PC-9 (cell line): ENCODE data around the gene ZNF672. TPM values are rescaled to one million over a fixed set of nuclear protein-coding genes. Genes with fewer than 3 reads are reported as not detected.

Experiments used
- BruUV-seq: library from RNA; stranded (reverse); fragments of 400-500 nt; replicated peaks from 2 replicates; lab custom pipeline; 2021; lab: Mats Ljungman, UMichigan
- CTCF ChIA-PET: fragments of 300-600 bp; sonication (Branson Sonifier 250); formaldehyde crosslinking; loops from one replicate; lab custom pipeline; 2022; ENCODE audit warnings: antibody characterized with exemption; lab: Charles Lee
- POLR2A ChIA-PET: fragments of 300-600 bp; sonication (Branson Sonifier 250); formaldehyde crosslinking; loops from one replicate; lab custom pipeline; 2022; ENCODE audit warnings: antibody characterized with exemption; ENCODE audit not compliant: unreplicated experiment; lab: Charles Lee
- DNase-seq, 2 experiments: peaks; one replicate each; pipeline versions ENCODE4 v3.0.0 to v3.0.0-alpha.2; 2015 to 2022; ENCODE audit warnings: mixed read lengths in 1 of 2
- H2AFZ ChIP-seq: fragments of 200-600 bp; sonication (generic); 2 replicates; pipeline ENCODE4 v1.8.1; 2017; ENCODE audit warnings: antibody characterized with exemption
- H3F3A ChIP-seq: fragments of 200-600 bp; sonication (generic); 2 replicates; pipeline ENCODE4 v1.8.1; 2017; ENCODE audit warnings: antibody characterized with exemption, mild to moderate bottlenecking, low read depth; ENCODE audit not compliant: insufficient read depth
- H3K27ac ChIP-seq: fragments of 200-600 bp; sonication (generic); 2 replicates; pipeline ENCODE4 v1.6.1; 2016; ENCODE audit warnings: mixed run types
- H3K27me3 ChIP-seq: fragments of 200-600 bp; sonication (generic); 2 replicates; pipeline ENCODE4 v1.6.1; 2016; ENCODE audit warnings: low read depth, mixed run types; ENCODE audit not compliant: insufficient read depth
- H3K36me3 ChIP-seq: fragments of 200-600 bp; sonication (generic); 2 replicates; pipeline ENCODE4 v1.6.1; 2016; ENCODE audit warnings: low read depth, mixed run types
- H3K4me1 ChIP-seq: fragments of 200-600 bp; sonication (generic); replicated peaks from 2 replicates; pipeline ENCODE4 v1.6.1; 2016; ENCODE audit warnings: mixed run types; ENCODE audit not compliant: insufficient read depth
- H3K4me2 ChIP-seq: fragments of 200-600 bp; sonication (generic); 2 replicates; pipeline ENCODE4 v1.6.1; 2017; ENCODE audit warnings: mixed run types
- H3K4me3 ChIP-seq: fragments of 200-600 bp; sonication (generic); 2 replicates; pipeline ENCODE4 v1.6.1; 2016; ENCODE audit warnings: mixed run types
- H3K79me2 ChIP-seq: fragments of 200-600 bp; sonication (generic); 2 replicates; pipeline ENCODE4 v1.6.1; 2017; ENCODE audit warnings: low read depth, mixed run types
- H3K9me2 ChIP-seq: fragments of 200-600 bp; sonication (generic); 2 replicates; pipeline ENCODE4 v1.8.1; 2017; ENCODE audit warnings: mild to moderate bottlenecking; ENCODE audit not compliant: insufficient read depth
- H3K9me3 ChIP-seq: fragments of 200-600 bp; sonication (generic); 2 replicates; pipeline ENCODE4 v1.8.1; 2016; ENCODE audit warnings: low read depth; ENCODE audit not compliant: insufficient read depth
- H4K20me1 ChIP-seq: fragments of 200-600 bp; sonication (generic); 2 replicates; pipeline ENCODE4 v1.8.1; 2017; ENCODE audit not compliant: insufficient read depth
- EZH2 ChIP-seq: fragments of 200-600 bp; sonication (generic); IDR thresholded peaks from 2 replicates; pipeline ENCODE4 v1.8.0; 2017; ENCODE audit warnings: antibody characterized with exemption, low read depth
- intact Hi-C: fragments of 100-400 bp; cut with micrococcal nuclease; formaldehyde crosslinking; loops from one replicate; pipeline ENCODE4 v1.10.0; 2022; ENCODE audit not compliant: unreplicated experiment
- total RNA-seq: library from RNA; stranded (reverse); gene quantifications from 2 replicates; pipeline ENCODE4 v1.2.3, GENCODE V29; 2021
- TF ChIP-seq, protein P1 (sequence below): fragments of 200-600 bp; sonication (generic); conservative IDR thresholded peaks from 2 replicates; pipeline ENCODE4 v1.6.1; 2017; ENCODE audit warnings: mixed run types, antibody characterized with exemption, mild to moderate bottlenecking, moderate library complexity

Gene ZNF672
- total RNA-seq, 1 experiment from 2014 or later, result 24.7 TPM

DNA sequence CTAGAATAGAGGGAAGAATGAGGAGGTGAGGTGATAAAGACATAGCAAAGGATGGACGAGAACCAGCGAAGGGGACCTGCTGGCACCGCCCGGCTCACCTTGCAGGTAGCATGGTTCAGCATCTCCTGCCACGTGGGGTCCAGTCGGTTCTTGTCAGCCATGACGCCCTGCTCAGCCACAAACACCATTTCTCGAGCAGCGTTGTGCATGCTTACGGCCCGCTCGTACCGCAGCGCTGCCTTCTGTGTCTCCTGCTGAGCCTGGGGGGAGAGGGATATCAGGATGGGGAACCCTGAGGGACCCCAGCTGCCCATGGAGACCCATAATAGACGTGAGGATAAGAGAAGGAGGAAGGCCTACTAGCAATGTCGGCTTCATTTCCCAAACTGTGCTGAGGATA, 23.7 kb upstream of the ZNF672 start:
- ChIA-PET CTCF (no interaction called here), POLR2A (no interaction called here)
- no peaks in the 10 kb centered on the region for H4K20me1 ChIP-seq
- H3K9me3 ChIP-seq, result no peaks in the 10 kb centered on the region
- BruUV-seq, result no TSS peak
- H3K36me3 ChIP-seq, result no peaks in the 10 kb centered on the region
- H3K27me3 ChIP-seq, result no peaks in the 10 kb centered on the region
- H3K4me1 ChIP-seq, result no peaks in the 10 kb centered on the region
- no peak overlapping the region for H2AFZ ChIP-seq
- intact Hi-C loops, result no loop called here
- TF ChIP-seq, protein P1, sequence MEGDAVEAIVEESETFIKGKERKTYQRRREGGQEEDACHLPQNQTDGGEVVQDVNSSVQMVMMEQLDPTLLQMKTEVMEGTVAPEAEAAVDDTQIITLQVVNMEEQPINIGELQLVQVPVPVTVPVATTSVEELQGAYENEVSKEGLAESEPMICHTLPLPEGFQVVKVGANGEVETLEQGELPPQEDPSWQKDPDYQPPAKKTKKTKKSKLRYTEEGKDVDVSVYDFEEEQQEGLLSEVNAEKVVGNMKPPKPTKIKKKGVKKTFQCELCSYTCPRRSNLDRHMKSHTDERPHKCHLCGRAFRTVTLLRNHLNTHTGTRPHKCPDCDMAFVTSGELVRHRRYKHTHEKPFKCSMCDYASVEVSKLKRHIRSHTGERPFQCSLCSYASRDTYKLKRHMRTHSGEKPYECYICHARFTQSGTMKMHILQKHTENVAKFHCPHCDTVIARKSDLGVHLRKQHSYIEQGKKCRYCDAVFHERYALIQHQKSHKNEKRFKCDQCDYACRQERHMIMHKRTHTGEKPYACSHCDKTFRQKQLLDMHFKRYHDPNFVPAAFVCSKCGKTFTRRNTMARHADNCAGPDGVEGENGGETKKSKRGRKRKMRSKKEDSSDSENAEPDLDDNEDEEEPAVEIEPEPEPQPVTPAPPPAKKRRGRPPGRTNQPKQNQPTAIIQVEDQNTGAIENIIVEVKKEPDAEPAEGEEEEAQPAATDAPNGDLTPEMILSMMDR, result no peak
- no peak for TF ChIP-seq EZH2
- no peaks in the 10 kb centered on the region for H3K79me2 ChIP-seq
- H3K4me2 ChIP-seq, result no peak overlapping the region
- no peak for DNase-seq
- no peaks in the 10 kb centered on the region for H3F3A ChIP-seq
- H3K9me2 ChIP-seq, result no peaks in the 10 kb centered on the region
- H3K4me3 ChIP-seq, result no peak overlapping the region
- H3K27ac ChIP-seq, result no peak overlapping the region

GRCh38 chr1:248815407-248816034, 22.5 kb upstream of the ZNF672 start:
- ChIA-PET POLR2A (no interaction called here), CTCF (no interaction called here)
- Histone ChIP-seq H3K36me3 (no peaks in the 10 kb centered on the region), H3K27me3 (no peaks in the 10 kb centered on the region), H3K4me3 (no peak overlapping the region), H3K9me2 (no peaks in the 10 kb centered on the region), H4K20me1 (no peaks in the 10 kb centered on the region), H3K4me1 (no peaks in the 10 kb centered on the region), H2AFZ (no peak overlapping the region), H3K9me3 (no peaks in the 10 kb centered on the region), H3K79me2 (no peaks in the 10 kb centered on the region), H3K4me2 (no peak overlapping the region), H3K27ac (no peak overlapping the region), H3F3A (no peaks in the 10 kb centered on the region)
- intact Hi-C loops, result no loop called here
- TF ChIP-seq, protein P1, result no peak
- no peak for TF ChIP-seq EZH2
- no TSS peak for BruUV-seq
- DNase-seq, result no peak

DNA sequence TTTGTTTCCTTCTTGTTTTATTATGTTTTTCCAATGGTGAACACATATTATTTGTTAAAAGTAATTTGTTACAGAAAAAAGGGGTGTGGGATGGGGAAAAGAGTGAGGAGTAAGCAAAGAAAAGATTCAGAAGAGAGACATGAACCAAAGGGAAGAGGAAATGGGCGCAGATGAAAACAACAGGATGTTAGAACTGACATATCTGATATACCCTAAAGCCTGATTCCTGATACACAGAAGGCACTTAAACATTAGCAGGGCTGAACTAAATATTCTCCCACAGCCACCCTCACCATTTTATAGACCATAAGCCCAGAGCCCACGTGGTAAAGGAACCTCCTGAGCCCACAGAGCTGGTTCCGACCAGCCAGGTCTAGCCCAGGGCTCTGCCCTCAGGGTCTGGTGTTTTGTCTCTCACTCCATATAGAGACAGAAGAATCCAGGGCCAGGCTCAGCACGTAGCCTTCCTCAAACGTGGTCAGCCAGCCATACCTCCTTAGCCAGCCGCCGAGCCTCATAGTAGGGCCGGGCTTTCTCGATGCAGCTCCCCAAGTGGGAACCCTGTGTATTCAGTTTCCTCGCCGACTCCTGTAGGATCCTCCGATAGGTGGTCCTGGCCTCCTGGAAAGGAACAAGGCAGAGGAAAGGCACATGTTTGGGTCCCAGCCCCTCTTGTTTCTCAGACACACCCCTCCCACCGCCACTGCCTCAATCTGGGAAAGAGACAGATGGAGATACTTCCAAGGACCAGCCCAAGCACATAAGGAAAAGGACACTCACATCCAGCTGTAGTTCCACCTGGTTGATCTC, 21.8 kb upstream of the ZNF672 start:
- Histone ChIP-seq H3K9me3 (no peaks in the 10 kb centered on the region), H3F3A (no peaks in the 10 kb centered on the region), H2AFZ (no peak overlapping the region), H3K9me2 (no peaks in the 10 kb centered on the region), H3K79me2 (no peaks in the 10 kb centered on the region), H3K27me3 (no peaks in the 10 kb centered on the region), H3K4me2 (no peak overlapping the region), H4K20me1 (no peaks in the 10 kb centered on the region), H3K4me1 (no peaks in the 10 kb centered on the region), H3K36me3 (no peaks in the 10 kb centered on the region), H3K27ac (no peak overlapping the region), H3K4me3 (no peak overlapping the region)
- BruUV-seq, result no TSS peak
- no peak for DNase-seq
- CTCF ChIA-PET, result no interaction called here
- POLR2A ChIA-PET, result no interaction called here
- TF ChIP-seq, protein P1, result no peak
- TF ChIP-seq EZH2, result no peak
- intact Hi-C loops, result no loop called here
